ENCODE measurements around the gene DEFB126.
"Not testable (repeated sequence)": the region's sequence is repeated elsewhere in the genome, so short reads cannot be mapped to it uniquely, and the experiment has no call there.

DEFB126 gene

GRCh38 chr20:129786-130323 lies 12.5 kb upstream of the DEFB126 start:
- H2BK120ac ChIP-seq (ENCODE audit: low read depth, low read length); H3K27me3 ChIP-seq (ENCODE audit: control insufficient read depth in 1 of 2, insufficient read depth in 1 of 2, low read length in 2 of 2); H2BK15ac ChIP-seq (ENCODE audit: low read depth, poor library complexity, severe bottlenecking); H3K4me1 ChIP-seq (ENCODE audit: control insufficient read depth, insufficient read depth, low read depth, low read length); H3K27ac ChIP-seq (ENCODE audit: low read length, poor library complexity, severe bottlenecking); DNase-seq; H2BK12ac ChIP-seq (ENCODE audit: low read length in 2 of 2); H4K8ac ChIP-seq (ENCODE audit: low read length); H3K4ac ChIP-seq (ENCODE audit: low read depth in 1 of 2, low read length in 2 of 2); H3K14ac ChIP-seq (ENCODE audit: low read length in 2 of 2); H3K4me2 ChIP-seq (ENCODE audit: low read length, poor library complexity, severe bottlenecking); H2AK5ac ChIP-seq (ENCODE audit: low read length, severe bottlenecking); H3K18ac ChIP-seq (ENCODE audit: low read depth in 1 of 2, low read length in 2 of 2); H2BK5ac ChIP-seq (ENCODE audit: low read depth, low read length, poor library complexity, severe bottlenecking); H3K9me3 ChIP-seq (ENCODE audit: control insufficient read depth, low read length); H3K79me1 ChIP-seq (replicated peaks; ENCODE audit: low read length, poor library complexity, severe bottlenecking); H4K91ac ChIP-seq (ENCODE audit: low read length); H2AFZ ChIP-seq (ENCODE audit: low read depth, low read length); H3K4me3 ChIP-seq (ENCODE audit: insufficient read depth in 1 of 2, low read depth in 1 of 2, low read length in 2 of 2); H3K23ac ChIP-seq (ENCODE audit: low read length in 2 of 2); H3K36me3 ChIP-seq (ENCODE audit: control insufficient read depth in 1 of 2, insufficient read depth in 2 of 2, low read depth in 1 of 2, low read length in 2 of 2); H3K9ac ChIP-seq (ENCODE audit: low read length): not testable (repeated sequence)
- WGBS, result 93% methylated on average over 18 of the region's 28 CpGs

GRCh38 chr20:137668-138490 lies 4.5 kb upstream of the DEFB126 start:
- no peak overlapping the region for H3K4me2 ChIP-seq (ENCODE audit: low read length, poor library complexity, severe bottlenecking)
- no peaks in the 10 kb centered on the region for H3K79me1 ChIP-seq (replicated peaks; ENCODE audit: low read length, poor library complexity, severe bottlenecking)
- no peak overlapping the region for H3K4me3 ChIP-seq (ENCODE audit: insufficient read depth in 1 of 2, low read depth in 1 of 2, low read length in 2 of 2)
- no peak overlapping the region for H2BK12ac ChIP-seq (ENCODE audit: low read length in 2 of 2)
- no peak overlapping the region for H4K8ac ChIP-seq (ENCODE audit: low read length)
- H3K27ac ChIP-seq (ENCODE audit: low read length, poor library complexity, severe bottlenecking), result no peak overlapping the region
- H3K36me3 ChIP-seq (ENCODE audit: control insufficient read depth in 1 of 2, insufficient read depth in 2 of 2, low read depth in 1 of 2, low read length in 2 of 2), result no peaks in the 10 kb centered on the region
- H3K18ac ChIP-seq (ENCODE audit: low read depth in 1 of 2, low read length in 2 of 2), result no peak overlapping the region
- H3K9me3 ChIP-seq (ENCODE audit: control insufficient read depth, low read length), result peaks cover 8% of the 10 kb centered on the region
- DNase-seq, result peak; percentile 1
- H2BK5ac ChIP-seq (ENCODE audit: low read depth, low read length, poor library complexity, severe bottlenecking), result no peak overlapping the region
- no peak overlapping the region for H3K14ac ChIP-seq (ENCODE audit: low read length in 2 of 2)
- H3K9ac ChIP-seq (ENCODE audit: low read length), result no peak overlapping the region
- no peak overlapping the region for H3K4ac ChIP-seq (ENCODE audit: low read depth in 1 of 2, low read length in 2 of 2)
- H2BK120ac ChIP-seq (ENCODE audit: low read depth, low read length), result no peak overlapping the region
- no peak overlapping the region for H4K91ac ChIP-seq (ENCODE audit: low read length)
- H3K4me1 ChIP-seq (ENCODE audit: control insufficient read depth, insufficient read depth, low read depth, low read length), result no peaks in the 10 kb centered on the region
- peaks cover 4 to 9% of the 10 kb centered on the region in 2 experiments for H3K27me3 ChIP-seq (ENCODE audit: control insufficient read depth in 1 of 2, insufficient read depth in 1 of 2, low read length in 2 of 2)
- no peak overlapping the region for H2BK15ac ChIP-seq (ENCODE audit: low read depth, poor library complexity, severe bottlenecking)
- no peak overlapping the region for H2AK5ac ChIP-seq (ENCODE audit: low read length, severe bottlenecking)
- no peak overlapping the region for H2AFZ ChIP-seq (ENCODE audit: low read depth, low read length)
- no peak overlapping the region for H3K23ac ChIP-seq (ENCODE audit: low read length in 2 of 2)
- WGBS, result 72% methylated on average over 11 of the region's 11 CpGs

GRCh38 chr20:145877-146276 lies 3.5 kb downstream of the DEFB126 start:
- Histone ChIP-seq H2AK5ac (ENCODE audit: low read length, severe bottlenecking) (no peak overlapping the region), H3K23ac (ENCODE audit: low read length in 2 of 2) (no peak overlapping the region), H3K4me3 (ENCODE audit: insufficient read depth in 1 of 2, low read depth in 1 of 2, low read length in 2 of 2) (no peak overlapping the region), H3K36me3 (ENCODE audit: control insufficient read depth in 1 of 2, insufficient read depth in 2 of 2, low read depth in 1 of 2, low read length in 2 of 2) (no peaks in the 10 kb centered on the region), H3K14ac (ENCODE audit: low read length in 2 of 2) (no peak overlapping the region), H2BK12ac (ENCODE audit: low read length in 2 of 2) (no peak overlapping the region), H2BK5ac (ENCODE audit: low read depth, low read length, poor library complexity, severe bottlenecking) (no peak overlapping the region), H3K27ac (ENCODE audit: low read length, poor library complexity, severe bottlenecking) (no peak overlapping the region), H2BK15ac (ENCODE audit: low read depth, poor library complexity, severe bottlenecking) (no peak overlapping the region), H2BK120ac (ENCODE audit: low read depth, low read length) (no peak overlapping the region), H3K18ac (ENCODE audit: low read depth in 1 of 2, low read length in 2 of 2) (no peak overlapping the region), H3K9ac (ENCODE audit: low read length) (no peak overlapping the region), H3K4me2 (ENCODE audit: low read length, poor library complexity, severe bottlenecking) (no peak overlapping the region), H3K4me1 (ENCODE audit: control insufficient read depth, insufficient read depth, low read depth, low read length) (no peaks in the 10 kb centered on the region), H4K91ac (ENCODE audit: low read length) (no peak overlapping the region), H3K79me1 (replicated peaks; ENCODE audit: low read length, poor library complexity, severe bottlenecking) (no peaks in the 10 kb centered on the region), H3K9me3 (ENCODE audit: control insufficient read depth, low read length) (no peaks in the 10 kb centered on the region), H4K8ac (ENCODE audit: low read length) (no peak overlapping the region), H2AFZ (ENCODE audit: low read depth, low read length) (no peak overlapping the region), H3K4ac (ENCODE audit: low read depth in 1 of 2, low read length in 2 of 2) (no peak overlapping the region), H3K27me3 (ENCODE audit: control insufficient read depth in 1 of 2, insufficient read depth in 1 of 2, low read length in 2 of 2) (peaks cover 20 to 24% of the 10 kb centered on the region in 2 experiments)
- no peak for DNase-seq
- WGBS, result no CpG with 5 or more reads among the region's 2 CpGs

GRCh38 chr20:152131-152530 lies 9.7 kb downstream of the DEFB126 start:
- Histone ChIP-seq H3K4me1 (ENCODE audit: control insufficient read depth, insufficient read depth, low read depth, low read length) (no peaks in the 10 kb centered on the region), H3K23ac (ENCODE audit: low read length in 2 of 2) (no peak overlapping the region), H3K18ac (ENCODE audit: low read depth in 1 of 2, low read length in 2 of 2) (no peak overlapping the region), H2BK120ac (ENCODE audit: low read depth, low read length) (no peak overlapping the region), H4K91ac (ENCODE audit: low read length) (no peak overlapping the region), H2BK12ac (ENCODE audit: low read length in 2 of 2) (no peak overlapping the region), H2BK15ac (ENCODE audit: low read depth, poor library complexity, severe bottlenecking) (no peak overlapping the region), H3K14ac (ENCODE audit: low read length in 2 of 2) (no peak overlapping the region), H3K4me2 (ENCODE audit: low read length, poor library complexity, severe bottlenecking) (no peak overlapping the region), H3K4me3 (ENCODE audit: insufficient read depth in 1 of 2, low read depth in 1 of 2, low read length in 2 of 2) (no peak overlapping the region), H3K27ac (ENCODE audit: low read length, poor library complexity, severe bottlenecking) (no peak overlapping the region), H3K27me3 (ENCODE audit: control insufficient read depth in 1 of 2, insufficient read depth in 1 of 2, low read length in 2 of 2) (peaks cover 5 to 7% of the 10 kb centered on the region in 2 experiments), H3K4ac (ENCODE audit: low read depth in 1 of 2, low read length in 2 of 2) (no peak overlapping the region), H3K9ac (ENCODE audit: low read length) (no peak overlapping the region), H3K36me3 (ENCODE audit: control insufficient read depth in 1 of 2, insufficient read depth in 2 of 2, low read depth in 1 of 2, low read length in 2 of 2) (no peaks in the 10 kb centered on the region), H2AFZ (ENCODE audit: low read depth, low read length) (no peak overlapping the region), H2AK5ac (ENCODE audit: low read length, severe bottlenecking) (no peak overlapping the region), H3K79me1 (replicated peaks; ENCODE audit: low read length, poor library complexity, severe bottlenecking) (no peaks in the 10 kb centered on the region), H3K9me3 (ENCODE audit: control insufficient read depth, low read length) (no peaks in the 10 kb centered on the region), H4K8ac (ENCODE audit: low read length) (no peak overlapping the region), H2BK5ac (ENCODE audit: low read depth, low read length, poor library complexity, severe bottlenecking) (no peak overlapping the region)
- no peak for DNase-seq
- WGBS, result no CpG with 5 or more reads among the region's 1 CpG

Data from mesenchymal stem cell (in vitro differentiated cells and primary cell).